Stomach smooth muscle (tissue), 2 donors: ENCODE data around the gene GPC5.
"Not testable (repeated sequence)": the region's sequence is repeated elsewhere in the genome, so short reads cannot be mapped to it uniquely, and the experiment has no call there.

Source experiments
- H3K27ac ChIP-seq: one replicate; pipeline ENCODE4 v1.7.0; 2013; ENCODE audit warnings: mild to moderate bottlenecking, low read length, inconsistent platforms
- H3K27me3 ChIP-seq, 2 donors: one replicate each; pipeline ENCODE4 v1.7.0; 2013; ENCODE audit warnings: low read length in 2 of 2; ENCODE audit not compliant: insufficient read depth in 2 of 2, control insufficient read depth in 1 of 2
- H3K36me3 ChIP-seq, 2 donors: one replicate each; pipeline ENCODE4 v1.7.0; 2013; ENCODE audit warnings: low read length in 2 of 2; ENCODE audit not compliant: control insufficient read depth in 2 of 2, insufficient read depth in 2 of 2
- H3K4me1 ChIP-seq: one replicate; pipeline ENCODE4 v1.7.0; 2013; ENCODE audit warnings: low read length; ENCODE audit not compliant: control insufficient read depth, insufficient read depth
- H3K4me3 ChIP-seq, 2 donors: one replicate each; pipeline ENCODE4 v1.7.0; 2013; ENCODE audit warnings: low read length in 2 of 2
- H3K9ac ChIP-seq, 2 donors: one replicate each; pipeline ENCODE4 v1.7.0; 2013; ENCODE audit warnings: low read length in 2 of 2, mild to moderate bottlenecking in 1 of 2
- H3K9me3 ChIP-seq, 2 donors: one replicate each; pipeline ENCODE4 v1.7.0; 2013; ENCODE audit warnings: low read length in 2 of 2; ENCODE audit not compliant: control insufficient read depth in 2 of 2
- donor health status: healthy.
- donor health status: Pancreatic carcinoma.

Gene GPC5

DNA sequence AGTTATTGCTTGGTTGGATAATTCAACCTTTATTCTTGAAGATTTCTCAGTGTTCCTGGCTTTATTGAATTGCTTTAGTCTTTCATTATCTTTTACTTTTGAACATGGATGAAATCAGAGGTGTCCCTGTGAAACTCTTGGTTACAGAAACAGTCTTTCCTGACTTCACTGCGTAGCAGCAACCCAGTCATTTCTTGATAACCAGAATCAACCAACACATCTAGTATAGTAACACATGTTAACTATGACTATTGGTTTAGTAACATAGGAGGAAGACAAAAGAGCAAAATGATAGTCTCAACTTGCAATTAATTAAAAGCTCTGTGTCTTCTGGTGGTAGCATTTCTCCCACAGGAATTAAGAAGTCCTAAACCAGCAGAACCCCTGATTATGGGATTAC, 393.6 kb downstream of the GPC5 start:
- Histone ChIP-seq H3K27me3 (no peaks in the 10 kb centered on the region), H3K9me3 (no peaks in the 10 kb centered on the region), H3K9ac (no peak overlapping the region), H3K36me3 (no peaks in the 10 kb centered on the region), H3K4me1 (no peaks in the 10 kb centered on the region), H3K27ac (no peak overlapping the region), H3K4me3 (no peak overlapping the region)

- Histone ChIP-seq H3K27ac (no peak overlapping the region), H3K9ac (no peak overlapping the region), H3K27me3 (no peaks in the 10 kb centered on the region), H3K4me3 (no peak overlapping the region), H3K36me3 (no peaks in the 10 kb centered on the region), H3K9me3 (peaks cover 2 to 4% of the 10 kb centered on the region in 2 donors), H3K4me1 (no peaks in the 10 kb centered on the region)
These were observed 399.1 kb downstream of the GPC5 start for GRCh38 chr13:91797567-91797966.

DNA sequence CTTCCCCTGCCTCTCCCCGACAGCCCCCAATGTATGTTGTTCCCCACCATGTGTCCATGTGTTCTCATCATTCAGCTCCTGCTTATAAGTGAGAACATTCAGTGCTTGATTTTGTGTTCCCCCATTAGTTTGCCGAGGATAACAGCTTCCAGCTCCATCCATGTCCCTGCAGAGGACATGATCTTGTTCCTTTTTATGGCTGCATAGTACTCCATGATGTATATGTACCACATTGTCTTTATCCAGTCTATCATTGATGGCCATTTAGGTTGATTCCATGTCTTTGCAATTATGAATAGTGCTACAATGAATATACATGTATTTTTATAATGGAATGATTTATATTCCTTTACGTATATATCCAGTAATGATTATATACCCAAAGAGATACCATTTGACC, 399.9 kb downstream of the GPC5 start:
- not testable (repeated sequence) for H3K27me3 ChIP-seq, H3K9me3 ChIP-seq, H3K36me3 ChIP-seq, H3K4me1 ChIP-seq, H3K4me3 ChIP-seq, H3K27ac ChIP-seq, H3K9ac ChIP-seq

GRCh38 chr13:91801772-91802171, 403.4 kb downstream of the GPC5 start:
- H3K9ac ChIP-seq, H3K9me3 ChIP-seq, H3K27ac ChIP-seq, H3K36me3 ChIP-seq, H3K4me3 ChIP-seq, H3K4me1 ChIP-seq, H3K27me3 ChIP-seq: not testable (repeated sequence)

- no peak overlapping the region for H3K9ac ChIP-seq
- no peaks in the 10 kb centered on the region for H3K4me1 ChIP-seq
- H3K27me3 ChIP-seq: no peaks in the 10 kb centered on the region
- H3K4me3 ChIP-seq: no peak overlapping the region
- no peaks in the 10 kb centered on the region for H3K36me3 ChIP-seq
- H3K9me3 ChIP-seq: peaks cover 2 to 4% of the 10 kb centered on the region in 2 donors
- H3K27ac ChIP-seq: no peak overlapping the region
These were observed 404.5 kb downstream of the GPC5 start for GRCh38 chr13:91802957-91803356.

- H3K27me3 ChIP-seq: no peaks in the 10 kb centered on the region
- H3K4me3 ChIP-seq: no peak overlapping the region
These were observed 406.3 kb downstream of the GPC5 start for GRCh38 chr13:91804724-91805123.

GRCh38 chr13:91805605-91806004, 407.2 kb downstream of the GPC5 start:
- H3K27ac ChIP-seq: no peak overlapping the region
- no peak overlapping the region for H3K9ac ChIP-seq
- H3K9me3 ChIP-seq: no peaks in the 10 kb centered on the region
- no peaks in the 10 kb centered on the region for H3K4me1 ChIP-seq
- H3K27me3 ChIP-seq: no peaks in the 10 kb centered on the region
- H3K4me3 ChIP-seq: no peak overlapping the region
- H3K36me3 ChIP-seq: no peaks in the 10 kb centered on the region

More at GRCh38 chr13:91804724-91805123, 406.3 kb downstream of the GPC5 start:
- Histone ChIP-seq H3K4me1 (no peaks in the 10 kb centered on the region), H3K9ac (no peak overlapping the region), H3K9me3 (no peaks in the 10 kb centered on the region), H3K27ac (no peak overlapping the region), H3K36me3 (no peaks in the 10 kb centered on the region)

DNA sequence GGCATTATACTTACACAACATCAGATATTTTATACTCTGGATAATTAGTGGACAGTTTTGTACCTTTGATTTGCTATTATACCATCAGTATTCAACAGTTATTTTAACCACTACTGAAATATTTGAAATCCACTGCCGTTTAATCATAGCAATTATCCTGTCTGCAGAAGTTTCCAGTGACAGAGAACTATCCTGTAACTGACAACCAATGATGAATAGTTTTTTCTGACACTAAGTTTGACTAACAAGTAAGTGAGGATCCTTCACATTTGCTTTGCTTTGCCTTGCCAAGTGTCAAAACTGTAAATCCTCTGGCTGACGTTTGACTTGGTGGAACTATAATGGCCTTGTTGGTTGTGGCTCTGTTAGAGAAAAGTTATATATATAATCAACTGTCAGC, 410.7 kb downstream of the GPC5 start:
- Histone ChIP-seq H3K27me3 (no peaks in the 10 kb centered on the region), H3K9ac (no peak overlapping the region), H3K36me3 (no peaks in the 10 kb centered on the region), H3K4me3 (no peak overlapping the region), H3K9me3 (no peaks in the 10 kb centered on the region), H3K4me1 (no peaks in the 10 kb centered on the region), H3K27ac (no peak overlapping the region)

DNA sequence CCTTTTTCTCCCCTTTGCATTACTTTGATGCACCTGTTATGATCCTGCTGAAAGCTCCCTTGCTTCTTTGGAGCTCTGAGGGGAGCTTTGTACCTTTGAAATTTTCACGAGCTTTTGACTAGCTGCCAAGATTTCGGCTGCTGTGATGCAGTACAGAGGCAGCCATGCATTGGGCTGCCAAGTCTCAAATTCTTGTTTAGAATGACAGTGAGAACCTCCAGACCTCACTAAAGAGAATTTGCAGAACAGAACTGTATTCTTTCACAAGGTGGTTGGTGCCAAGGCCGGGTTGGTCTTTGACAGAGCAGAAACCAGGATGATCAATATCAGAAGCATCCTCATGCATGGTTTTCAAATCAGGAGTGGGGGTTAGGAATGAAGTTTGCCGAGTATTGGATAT, 414.8 kb downstream of the GPC5 start:
- Histone ChIP-seq H3K4me1 (no peaks in the 10 kb centered on the region), H3K4me3 (no peak overlapping the region), H3K27ac (no peak overlapping the region), H3K27me3 (no peaks in the 10 kb centered on the region), H3K9me3 (no peaks in the 10 kb centered on the region), H3K36me3 (no peaks in the 10 kb centered on the region), H3K9ac (no peak overlapping the region)

GRCh38 chr13:91816263-91816807, 417.9 kb downstream of the GPC5 start:
- H3K36me3 ChIP-seq: no peaks in the 10 kb centered on the region
- no peak overlapping the region for H3K27ac ChIP-seq
- no peaks in the 10 kb centered on the region for H3K9me3 ChIP-seq
- no peak overlapping the region for H3K4me3 ChIP-seq
- no peak overlapping the region for H3K9ac ChIP-seq
- H3K4me1 ChIP-seq: no peaks in the 10 kb centered on the region
- no peaks in the 10 kb centered on the region for H3K27me3 ChIP-seq

DNA sequence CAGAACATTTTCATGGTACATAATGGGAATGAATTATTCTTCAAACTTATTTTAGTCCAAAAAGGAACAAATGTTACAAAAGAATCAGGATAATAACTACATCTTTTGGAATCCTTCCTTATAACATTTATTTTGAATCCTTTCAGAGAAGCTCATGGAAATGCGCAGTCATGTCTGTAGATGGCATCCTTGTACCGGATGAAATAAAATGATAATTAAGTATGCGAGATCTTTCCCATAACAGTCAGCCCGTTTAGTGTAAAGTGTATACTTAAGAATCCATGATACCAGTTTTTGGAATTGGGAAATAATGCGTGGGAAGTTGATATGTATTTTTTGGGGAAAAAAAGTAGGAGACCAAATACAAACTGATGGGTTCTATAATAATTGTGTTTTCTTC, 418.8 kb downstream of the GPC5 start:
- Histone ChIP-seq H3K27me3 (no peaks in the 10 kb centered on the region), H3K9me3 (no peaks in the 10 kb centered on the region)

More for the DNA sequence above, 418.8 kb downstream of the GPC5 start:
- no peak overlapping the region for H3K9ac ChIP-seq
- H3K4me3 ChIP-seq: no peak overlapping the region
- no peak overlapping the region for H3K27ac ChIP-seq
- H3K4me1 ChIP-seq: no peaks in the 10 kb centered on the region
- no peaks in the 10 kb centered on the region for H3K36me3 ChIP-seq
